NCI-H524 treated with DMSO at 0.1 percent for 48 hours (cell line): Measurements from ENCODE around the gene SREBF2.

Experiments
- DNase-seq: peaks from one replicate; lab custom pipeline; 2025; lab: John Stamatoyannopoulos, UW

The SREBF2 gene

GRCh38 chr22:41922328-41922727 is 89.4 kb downstream of the SREBF2 start:
- no peak for DNase-seq

GRCh38 chr22:41922940-41923594 is 90.2 kb downstream of the SREBF2 start:
- no peak for DNase-seq

- no peak for DNase-seq
These were observed 90.8 kb downstream of the SREBF2 start for GRCh38 chr22:41923595-41924276.

- DNase-seq, result no peak
These were observed 93.0 kb downstream of the SREBF2 start for GRCh38 chr22:41925783-41926460.

GRCh38 chr22:41927813-41928212 is 94.9 kb downstream of the SREBF2 start:
- DNase-seq, result peak; percentile 31

- no peak for DNase-seq
These were observed 95.9 kb downstream of the SREBF2 start for GRCh38 chr22:41928593-41929417.

GRCh38 chr22:41929418-41929810 is 96.5 kb downstream of the SREBF2 start:
- DNase-seq, result no peak

- no peak for DNase-seq
These were observed 98.9 kb downstream of the SREBF2 start for GRCh38 chr22:41931701-41932269.

GRCh38 chr22:41932353-41932752 is 99.4 kb downstream of the SREBF2 start:
- no peak for DNase-seq

- DNase-seq, result no peak
These were observed 100.7 kb downstream of the SREBF2 start for GRCh38 chr22:41933411-41934177.

GRCh38 chr22:41934284-41935014 is 101.5 kb downstream of the SREBF2 start:
- no peak for DNase-seq

- no peak for DNase-seq
These were observed 102.1 kb downstream of the SREBF2 start for GRCh38 chr22:41935015-41935351.

GRCh38 chr22:41935509-41935908 is 102.6 kb downstream of the SREBF2 start:
- no peak for DNase-seq

- DNase-seq, result no peak
These were observed 103.9 kb downstream of the SREBF2 start for GRCh38 chr22:41936894-41937169.

GRCh38 chr22:41939981-41940831 is 107.3 kb downstream of the SREBF2 start:
- DNase-seq, result no peak

GRCh38 chr22:41940832-41941765 is 108.2 kb downstream of the SREBF2 start:
- DNase-seq, result no peak

GRCh38 chr22:41943661-41944209 is 110.8 kb downstream of the SREBF2 start:
- no peak for DNase-seq

- DNase-seq, result peak; percentile 86
These were observed 113.9 kb downstream of the SREBF2 start, which contains the start of gene CENPM for GRCh38 chr22:41946629-41947423. CENPM (minus strand) TSS chr22:41947152; CDS start chr22:41947076, 76 bp downstream.
